GM19043 (cell line): ENCODE results near the gene LDB3.

Source experiments
- ATAC-seq: cut with Tn5 transposase; IDR thresholded peaks from one replicate; pipeline ENCODE4 v1.9.1; 2021; ENCODE audit warnings: low read depth; ENCODE audit not compliant: unreplicated experiment

Gene LDB3

GRCh38 chr10:86663576-86664339, 4.6 kb upstream of the LDB3 start:
- no peak for ATAC-seq

- no peak for ATAC-seq
Measured at GRCh38 chr10:86664341-86665217, 3.7 kb upstream of the LDB3 start.

- no peak for ATAC-seq
Measured at GRCh38 chr10:86665218-86665607, 3.1 kb upstream of the LDB3 start.

GRCh38 chr10:86665868-86666267, 2.4 kb upstream of the LDB3 start:
- no peak for ATAC-seq

GRCh38 chr10:86666538-86666937, 1.8 kb upstream of the LDB3 start:
- ATAC-seq, result no peak

- no peak for ATAC-seq
Measured at GRCh38 chr10:86667421-86668181, 710 bp upstream of the LDB3 start.

GRCh38 chr10:86670290-86670811, 2.0 kb downstream of the LDB3 start:
- ATAC-seq, result no peak

- ATAC-seq, result no peak
Measured at GRCh38 chr10:86670876-86671275, 2.6 kb downstream of the LDB3 start.

- no peak for ATAC-seq
Measured at GRCh38 chr10:86671419-86671818, 3.1 kb downstream of the LDB3 start.

- no peak for ATAC-seq
Measured at GRCh38 chr10:86671985-86672710, 3.8 kb downstream of the LDB3 start.

GRCh38 chr10:86673216-86673826, 5.0 kb downstream of the LDB3 start:
- no peak for ATAC-seq

- ATAC-seq, result no peak
Measured at GRCh38 chr10:86673827-86674581, 5.7 kb downstream of the LDB3 start.

GRCh38 chr10:86674912-86675311, 6.6 kb downstream of the LDB3 start:
- ATAC-seq, result no peak

GRCh38 chr10:86677374-86677773, 9.1 kb downstream of the LDB3 start:
- ATAC-seq, result no peak

- ATAC-seq, result peak; percentile 73
Measured at GRCh38 chr10:86678999-86679792, 10.9 kb downstream of the LDB3 start.

GRCh38 chr10:86681047-86681446, 12.7 kb downstream of the LDB3 start:
- ATAC-seq, result no peak

- no peak for ATAC-seq
Measured at GRCh38 chr10:86681722-86682386, 13.5 kb downstream of the LDB3 start.

GRCh38 chr10:86682675-86683074, 14.4 kb downstream of the LDB3 start:
- ATAC-seq, result no peak
